ENCODE measurements around the gene MYO9A.

The MYO9A gene

DNA sequence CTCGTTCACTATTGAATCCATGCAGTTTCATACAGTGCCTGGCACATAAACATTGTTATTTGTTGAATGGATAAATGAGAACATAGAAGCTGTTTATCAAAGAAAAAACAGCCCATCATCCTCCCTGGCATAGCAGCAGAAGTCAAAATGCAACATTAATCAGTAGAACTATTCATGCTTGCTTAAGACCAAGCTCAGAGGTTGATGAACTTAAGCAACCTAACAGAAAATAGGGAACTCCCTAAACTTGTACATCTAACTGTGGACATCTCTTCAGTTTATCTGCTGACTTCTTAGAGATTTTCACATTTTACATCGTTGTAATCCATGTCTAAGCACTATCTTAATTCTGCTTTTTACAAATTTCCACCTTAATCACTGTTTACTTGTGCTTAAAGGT, 29.5 kb upstream of the MYO9A start:
- no CpG with 5 or more reads among the region's 2 CpGs for WGBS (ENCODE audit: extremely low coverage, insufficient coverage, insufficient read length)
- DNase-seq, result no peak
- no peak overlapping the region for H2AFZ ChIP-seq (ENCODE audit: insufficient read depth, low read length, poor library complexity)

GRCh38 chr15:72146934-72147333, 29.0 kb upstream of the MYO9A start:
- Histone ChIP-seq H3K14ac (ENCODE audit: low read length) (no peak overlapping the region), H3K4me3 (ENCODE audit: low read depth, low read length) (no peak overlapping the region), H3K27ac (ENCODE audit: low read depth, low read length) (no peak overlapping the region), H3K27me3 (ENCODE audit: insufficient read depth, low read length) (no peaks in the 10 kb centered on the region), H4K8ac (ENCODE audit: low read depth, low read length) (no peak overlapping the region), H2BK12ac (ENCODE audit: low read length) (no peak overlapping the region), H3K4me1 (ENCODE audit: control insufficient read depth in 1 of 2, insufficient read depth in 2 of 2, low read length in 2 of 2) (no peaks in the 10 kb centered on the region), H3K36me3 (ENCODE audit: control insufficient read depth in 1 of 2, insufficient read depth in 2 of 2, low read length in 2 of 2) (no peaks in the 10 kb centered on the region), H3K9me3 (ENCODE audit: insufficient read depth, low read depth, low read length) (no peaks in the 10 kb centered on the region), H3K18ac (ENCODE audit: low read length) (no peak overlapping the region), H3K9ac (ENCODE audit: low read length) (no peak overlapping the region), H3K79me2 (ENCODE audit: control insufficient read depth, insufficient read depth, low read length, poor library complexity) (no peaks in the 10 kb centered on the region), H3K23ac (ENCODE audit: low read length) (no peak overlapping the region), H2AFZ (ENCODE audit: insufficient read depth, low read length, poor library complexity) (no peak overlapping the region), H3K4me2 (ENCODE audit: low read length) (no peak overlapping the region), H2AK5ac (ENCODE audit: low read length) (no peak overlapping the region), H2BK5ac (ENCODE audit: low read depth, low read length, poor library complexity) (no peak overlapping the region), H3K79me1 (ENCODE audit: low read length) (no peaks in the 10 kb centered on the region), H4K91ac (ENCODE audit: low read depth, low read length) (no peak overlapping the region), H3K4ac (ENCODE audit: low read depth, low read length) (no peak overlapping the region), H2BK120ac (ENCODE audit: insufficient read depth, low read length, poor library complexity) (no peak overlapping the region), H4K12ac (ENCODE audit: low read depth, low read length) (no peak overlapping the region)
- no peak for DNase-seq

More for the DNA sequence above, 29.5 kb upstream of the MYO9A start:
- H3K4me1 ChIP-seq (ENCODE audit: control insufficient read depth in 1 of 2, insufficient read depth in 2 of 2, low read length in 2 of 2), result no peaks in the 10 kb centered on the region
- no peaks in the 10 kb centered on the region for H3K9me3 ChIP-seq (ENCODE audit: insufficient read depth, low read depth, low read length)
- H2AK5ac ChIP-seq (ENCODE audit: low read length), result no peak overlapping the region
- no peaks in the 10 kb centered on the region for H3K79me2 ChIP-seq (ENCODE audit: control insufficient read depth, insufficient read depth, low read length, poor library complexity)
- H2BK120ac ChIP-seq (ENCODE audit: insufficient read depth, low read length, poor library complexity), result no peak overlapping the region
- H3K27me3 ChIP-seq (ENCODE audit: insufficient read depth, low read length), result no peaks in the 10 kb centered on the region
- no peak overlapping the region for H3K14ac ChIP-seq (ENCODE audit: low read length)
- no peak overlapping the region for H3K27ac ChIP-seq (ENCODE audit: low read depth, low read length)
- no peaks in the 10 kb centered on the region for H3K79me1 ChIP-seq (ENCODE audit: low read length)
- H2BK5ac ChIP-seq (ENCODE audit: low read depth, low read length, poor library complexity), result no peak overlapping the region
- no peak overlapping the region for H3K23ac ChIP-seq (ENCODE audit: low read length)
- H3K4me3 ChIP-seq (ENCODE audit: low read depth, low read length), result no peak overlapping the region
- H4K12ac ChIP-seq (ENCODE audit: low read depth, low read length), result no peak overlapping the region
- no peak overlapping the region for H4K8ac ChIP-seq (ENCODE audit: low read depth, low read length)
- H3K9ac ChIP-seq (ENCODE audit: low read length), result no peak overlapping the region
- H2BK12ac ChIP-seq (ENCODE audit: low read length), result no peak overlapping the region
- no peak overlapping the region for H3K18ac ChIP-seq (ENCODE audit: low read length)
- no peak overlapping the region for H3K4ac ChIP-seq (ENCODE audit: low read depth, low read length)
- no peak overlapping the region for H3K4me2 ChIP-seq (ENCODE audit: low read length)
- no peaks in the 10 kb centered on the region for H3K36me3 ChIP-seq (ENCODE audit: control insufficient read depth in 1 of 2, insufficient read depth in 2 of 2, low read length in 2 of 2)
- no peak overlapping the region for H4K91ac ChIP-seq (ENCODE audit: low read depth, low read length)

DNA sequence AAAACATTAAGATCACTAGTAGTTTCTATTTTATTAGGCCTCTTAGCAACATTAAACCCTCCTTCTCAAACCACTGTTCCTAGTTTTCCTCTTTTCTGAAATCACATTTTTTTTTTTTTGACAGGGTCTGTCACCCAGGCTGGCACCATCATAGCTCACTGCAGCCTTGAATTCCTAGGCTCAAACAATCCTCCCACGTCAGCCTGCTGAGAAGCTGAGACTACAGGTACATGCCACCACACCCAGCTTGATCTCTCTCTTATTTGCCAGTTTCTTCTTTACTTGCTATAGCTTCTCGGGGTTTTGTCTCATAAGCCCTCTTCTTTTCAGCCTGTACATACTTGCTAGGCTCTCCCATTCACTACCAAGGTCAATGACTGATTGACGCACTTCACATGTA, 28.3 kb upstream of the MYO9A start:
- H3K79me1 ChIP-seq (ENCODE audit: low read length), result no peaks in the 10 kb centered on the region
- H2AFZ ChIP-seq (ENCODE audit: insufficient read depth, low read length, poor library complexity), result no peak overlapping the region
- H4K12ac ChIP-seq (ENCODE audit: low read depth, low read length), result no peak overlapping the region
- no peak overlapping the region for H3K18ac ChIP-seq (ENCODE audit: low read length)
- H2BK12ac ChIP-seq (ENCODE audit: low read length), result no peak overlapping the region
- no CpG with 5 or more reads among the region's 3 CpGs for WGBS (ENCODE audit: extremely low coverage, insufficient coverage, insufficient read length)
- H3K4me2 ChIP-seq (ENCODE audit: low read length), result no peak overlapping the region
- H3K4me1 ChIP-seq (ENCODE audit: control insufficient read depth in 1 of 2, insufficient read depth in 2 of 2, low read length in 2 of 2), result no peaks in the 10 kb centered on the region
- no peak overlapping the region for H2AK5ac ChIP-seq (ENCODE audit: low read length)
- no peaks in the 10 kb centered on the region for H3K9me3 ChIP-seq (ENCODE audit: insufficient read depth, low read depth, low read length)
- H3K79me2 ChIP-seq (ENCODE audit: control insufficient read depth, insufficient read depth, low read length, poor library complexity), result no peaks in the 10 kb centered on the region
- no peaks in the 10 kb centered on the region for H3K36me3 ChIP-seq (ENCODE audit: control insufficient read depth in 1 of 2, insufficient read depth in 2 of 2, low read length in 2 of 2)
- no peak overlapping the region for H3K27ac ChIP-seq (ENCODE audit: low read depth, low read length)
- H3K23ac ChIP-seq (ENCODE audit: low read length), result no peak overlapping the region
- no peak overlapping the region for H3K4ac ChIP-seq (ENCODE audit: low read depth, low read length)
- H3K14ac ChIP-seq (ENCODE audit: low read length), result no peak overlapping the region
- no peak for DNase-seq
- H3K9ac ChIP-seq (ENCODE audit: low read length), result no peak overlapping the region
- no peak overlapping the region for H2BK5ac ChIP-seq (ENCODE audit: low read depth, low read length, poor library complexity)
- no peak overlapping the region for H4K91ac ChIP-seq (ENCODE audit: low read depth, low read length)
- no peaks in the 10 kb centered on the region for H3K27me3 ChIP-seq (ENCODE audit: insufficient read depth, low read length)
- no peak overlapping the region for H2BK120ac ChIP-seq (ENCODE audit: insufficient read depth, low read length, poor library complexity)
- H4K8ac ChIP-seq (ENCODE audit: low read depth, low read length), result no peak overlapping the region
- H3K4me3 ChIP-seq (ENCODE audit: low read depth, low read length), result no peak overlapping the region

DNA sequence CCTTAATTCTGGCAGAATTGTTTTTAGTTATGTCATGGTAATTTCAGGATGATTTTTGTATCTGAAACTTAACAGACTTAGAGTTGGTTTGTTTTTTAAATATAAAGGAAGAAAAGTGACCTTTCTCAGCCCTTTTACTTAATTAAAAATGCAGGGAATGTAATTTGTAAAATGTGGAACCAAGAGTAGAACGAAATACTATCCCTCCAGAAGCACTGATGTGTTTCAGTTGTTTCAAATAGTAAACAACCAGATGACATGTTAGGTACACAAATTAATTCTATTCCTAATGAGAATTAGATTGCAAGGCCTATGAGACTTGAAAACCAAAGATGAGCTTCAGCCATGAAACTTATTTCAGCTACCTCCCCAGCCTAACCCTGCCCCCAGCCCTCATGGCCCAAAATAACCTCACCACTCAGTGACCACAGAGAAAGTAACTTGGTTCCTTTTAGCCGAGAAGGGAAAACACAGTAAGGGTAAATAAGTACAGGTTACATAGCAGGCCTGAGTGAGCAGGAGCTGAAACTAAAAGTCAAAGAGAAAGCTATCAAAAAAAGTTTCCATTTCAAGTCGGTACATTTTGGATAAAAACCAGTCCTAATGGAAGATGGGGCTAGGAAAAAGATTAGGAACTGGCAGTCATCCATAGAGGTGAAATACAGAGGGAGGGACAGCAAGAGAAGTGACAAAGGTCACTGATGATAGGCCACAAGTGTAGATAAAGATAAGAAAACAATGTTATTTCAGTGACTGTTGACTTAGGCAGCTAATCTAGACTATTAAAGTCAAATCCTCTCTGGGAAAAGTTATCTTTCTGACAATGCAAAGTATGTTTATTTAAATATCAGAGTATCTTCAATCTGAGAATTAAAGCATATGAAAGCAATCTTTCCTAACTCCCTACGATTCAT, 23.5 kb upstream of the MYO9A start:
- Histone ChIP-seq H3K9me3 (ENCODE audit: insufficient read depth, low read depth, low read length) (no peaks in the 10 kb centered on the region), H3K18ac (ENCODE audit: low read length) (no peak overlapping the region), H4K8ac (ENCODE audit: low read depth, low read length) (no peak overlapping the region), H3K4ac (ENCODE audit: low read depth, low read length) (no peak overlapping the region), H3K4me3 (ENCODE audit: low read depth, low read length) (no peak overlapping the region), H3K27ac (ENCODE audit: low read depth, low read length) (no peak overlapping the region), H3K23ac (ENCODE audit: low read length) (no peak overlapping the region), H4K91ac (ENCODE audit: low read depth, low read length) (no peak overlapping the region), H3K36me3 (ENCODE audit: control insufficient read depth in 1 of 2, insufficient read depth in 2 of 2, low read length in 2 of 2) (no peaks in the 10 kb centered on the region), H3K27me3 (ENCODE audit: insufficient read depth, low read length) (no peaks in the 10 kb centered on the region), H3K4me2 (ENCODE audit: low read length) (no peak overlapping the region), H2BK5ac (ENCODE audit: low read depth, low read length, poor library complexity) (no peak overlapping the region), H3K79me2 (ENCODE audit: control insufficient read depth, insufficient read depth, low read length, poor library complexity) (no peaks in the 10 kb centered on the region), H2AFZ (ENCODE audit: insufficient read depth, low read length, poor library complexity) (no peak overlapping the region), H3K9ac (ENCODE audit: low read length) (no peak overlapping the region), H2AK5ac (ENCODE audit: low read length) (no peak overlapping the region), H2BK12ac (ENCODE audit: low read length) (no peak overlapping the region), H3K4me1 (ENCODE audit: control insufficient read depth in 1 of 2, insufficient read depth in 2 of 2, low read length in 2 of 2) (no peaks in the 10 kb centered on the region), H3K14ac (ENCODE audit: low read length) (no peak overlapping the region), H4K12ac (ENCODE audit: low read depth, low read length) (no peak overlapping the region), H3K79me1 (ENCODE audit: low read length) (no peaks in the 10 kb centered on the region), H2BK120ac (ENCODE audit: insufficient read depth, low read length, poor library complexity) (no peak overlapping the region)
- no CpG with 5 or more reads among the region's 4 CpGs for WGBS (ENCODE audit: extremely low coverage, insufficient coverage, insufficient read length)
- peak in 1 of 2 donors; percentile 62 for DNase-seq
